MM.1S (cell line): ENCODE measurements around the gene JPT2.

Source experiments
- EZH2 ChIP-seq: fragments of 300-600 bp; sonication (generic); optimal IDR thresholded peaks from 2 replicates; pipeline ENCODE3; 2017; ENCODE audit warnings: low read depth, mild to moderate bottlenecking, antibody characterized with exemption, low read length, mixed read lengths
- EZH2phosphoT487 ChIP-seq: fragments of 300-600 bp; sonication (generic); IDR thresholded peaks from 2 replicates; pipeline ENCODE4 v1.6.1; 2018; ENCODE audit warnings: antibody characterized with exemption, low read length
- TF ChIP-seq, protein P1 (sequence below): fragments of 300-600 bp; sonication (generic); IDR thresholded peaks from 2 replicates; pipeline ENCODE4 v1.5.1; 2016; ENCODE audit warnings: antibody characterized with exemption, low read length, mixed read lengths

DNA sequence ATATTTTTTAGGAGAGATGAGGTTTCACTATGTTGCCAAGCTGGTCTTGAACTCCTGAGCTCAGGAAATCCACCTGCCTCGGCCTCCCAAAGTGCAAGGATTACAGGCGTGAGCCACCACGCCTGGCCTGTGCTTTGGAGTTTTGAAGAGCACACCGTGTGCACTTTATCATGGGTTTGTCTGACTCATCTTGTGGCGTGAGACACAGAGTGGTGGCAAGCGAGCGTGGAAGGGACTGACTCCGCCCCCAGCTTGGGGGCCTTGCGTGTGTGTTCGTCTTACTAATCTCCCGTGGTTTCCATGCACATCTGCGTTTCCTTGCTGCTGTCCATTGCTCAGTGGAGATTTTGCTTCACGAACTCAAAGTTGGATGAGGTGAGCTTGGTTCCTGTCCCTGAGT, 43.0 kb upstream of the JPT2 start:
- TF ChIP-seq EZH2: no peak
- TF ChIP-seq, protein P1, sequence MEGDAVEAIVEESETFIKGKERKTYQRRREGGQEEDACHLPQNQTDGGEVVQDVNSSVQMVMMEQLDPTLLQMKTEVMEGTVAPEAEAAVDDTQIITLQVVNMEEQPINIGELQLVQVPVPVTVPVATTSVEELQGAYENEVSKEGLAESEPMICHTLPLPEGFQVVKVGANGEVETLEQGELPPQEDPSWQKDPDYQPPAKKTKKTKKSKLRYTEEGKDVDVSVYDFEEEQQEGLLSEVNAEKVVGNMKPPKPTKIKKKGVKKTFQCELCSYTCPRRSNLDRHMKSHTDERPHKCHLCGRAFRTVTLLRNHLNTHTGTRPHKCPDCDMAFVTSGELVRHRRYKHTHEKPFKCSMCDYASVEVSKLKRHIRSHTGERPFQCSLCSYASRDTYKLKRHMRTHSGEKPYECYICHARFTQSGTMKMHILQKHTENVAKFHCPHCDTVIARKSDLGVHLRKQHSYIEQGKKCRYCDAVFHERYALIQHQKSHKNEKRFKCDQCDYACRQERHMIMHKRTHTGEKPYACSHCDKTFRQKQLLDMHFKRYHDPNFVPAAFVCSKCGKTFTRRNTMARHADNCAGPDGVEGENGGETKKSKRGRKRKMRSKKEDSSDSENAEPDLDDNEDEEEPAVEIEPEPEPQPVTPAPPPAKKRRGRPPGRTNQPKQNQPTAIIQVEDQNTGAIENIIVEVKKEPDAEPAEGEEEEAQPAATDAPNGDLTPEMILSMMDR: no peak
- no peak for TF ChIP-seq EZH2phosphoT487
